GM21360 (cell line): ENCODE results near the gene MZT2B.
"Not testable (repeated sequence)": the region's sequence is repeated elsewhere in the genome, so short reads cannot be mapped to it uniquely, and the experiment has no call there.

Experiments
- ATAC-seq: cut with Tn5 transposase; IDR thresholded peaks from one replicate; pipeline ENCODE4 v1.9.1; 2021; ENCODE audit warnings: mild to moderate bottlenecking, moderate library complexity; ENCODE audit not compliant: unreplicated experiment

Gene MZT2B, protein sequence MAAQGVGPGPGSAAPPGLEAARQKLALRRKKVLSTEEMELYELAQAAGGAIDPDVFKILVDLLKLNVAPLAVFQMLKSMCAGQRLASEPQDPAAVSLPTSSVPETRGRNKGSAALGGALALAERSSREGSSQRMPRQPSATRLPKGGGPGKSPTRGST

DNA sequence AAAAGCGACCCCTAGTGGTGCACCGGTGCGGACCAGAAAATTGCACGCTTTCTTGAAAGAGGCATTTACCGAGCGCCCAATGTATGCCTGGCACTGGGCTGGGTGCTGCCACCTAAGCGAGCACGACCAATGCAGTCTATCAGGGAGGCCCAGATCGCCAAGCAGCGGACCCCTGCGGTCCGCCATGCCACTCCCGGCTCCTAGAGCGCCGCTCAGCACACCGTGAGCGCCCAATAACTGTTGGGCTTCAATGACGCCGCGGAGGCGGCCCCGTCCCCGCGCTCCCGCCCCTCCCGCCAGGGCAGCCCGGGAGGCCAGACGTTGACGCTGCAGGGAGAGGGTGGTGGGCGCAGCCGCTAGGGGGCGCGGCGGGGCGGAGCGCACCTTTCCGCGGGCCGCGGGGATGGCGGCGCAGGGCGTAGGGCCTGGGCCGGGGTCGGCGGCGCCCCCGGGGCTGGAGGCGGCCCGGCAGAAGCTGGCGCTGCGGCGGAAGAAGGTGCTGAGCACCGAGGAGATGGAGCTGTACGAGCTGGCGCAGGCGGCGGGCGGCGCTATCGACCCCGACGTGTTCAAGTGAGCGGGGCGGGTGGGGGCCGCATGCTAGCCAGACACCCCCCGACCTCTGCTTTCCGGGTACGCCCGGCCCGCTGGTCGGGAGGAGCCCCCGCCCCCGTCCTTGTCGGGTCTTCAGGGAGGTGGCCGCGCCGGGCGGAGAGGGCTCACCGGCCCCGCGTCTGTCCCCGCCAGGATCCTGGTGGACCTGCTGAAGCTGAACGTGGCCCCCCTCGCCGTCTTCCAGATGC lies at the start of gene MZT2B:
TSS of gene MZT2B (plus strand) at position 383 of the 803 bp plus-strand sequence. CDS start at position 404, 21 bp downstream.
- peak; percentile 83 for ATAC-seq

DNA sequence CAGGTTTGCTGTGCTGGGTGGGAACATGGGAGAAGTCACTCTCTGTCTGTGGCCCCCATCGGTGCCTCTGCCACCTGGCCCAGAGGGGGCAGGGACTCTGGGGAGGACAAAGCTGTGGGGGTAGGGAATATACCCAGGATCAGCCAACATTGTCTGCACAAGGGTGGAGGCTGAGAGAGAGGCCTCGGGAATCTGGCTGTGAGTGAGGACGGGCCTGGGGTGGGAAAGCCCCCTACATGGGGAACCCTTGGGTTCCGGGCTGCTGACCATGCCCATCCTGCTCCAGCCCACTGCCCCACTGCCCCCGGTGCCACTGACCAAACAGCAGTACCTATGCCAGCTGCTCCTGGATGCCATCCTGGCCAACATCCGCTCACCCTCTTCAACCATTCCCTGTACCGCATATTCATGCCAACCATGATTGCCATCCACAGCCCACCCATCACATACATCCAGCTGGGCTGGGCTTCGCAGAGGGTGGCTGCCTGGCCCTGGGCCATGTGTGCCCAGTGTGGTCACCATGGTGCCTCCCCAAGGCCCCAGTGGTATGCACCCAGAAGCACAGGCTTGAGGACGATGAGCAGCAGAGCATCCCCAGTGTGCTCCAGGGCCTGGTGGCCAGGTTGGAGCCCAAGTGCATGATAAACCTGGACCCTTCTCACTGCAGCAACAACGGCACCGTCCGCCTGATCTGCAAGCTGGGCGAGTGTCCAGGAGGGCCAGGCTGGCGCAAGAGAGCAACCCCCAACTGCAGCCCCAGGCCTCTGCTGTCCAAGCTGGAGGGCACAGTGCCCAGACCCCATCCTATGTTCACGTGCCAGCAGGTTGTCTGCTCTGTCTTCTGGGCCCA lies 46.1 kb upstream of the MZT2B start:
- ATAC-seq, result no peak

- not testable (repeated sequence) for ATAC-seq
Observed at GRCh38 chr2:130136546-130136945, 45.5 kb upstream of the MZT2B start.

DNA sequence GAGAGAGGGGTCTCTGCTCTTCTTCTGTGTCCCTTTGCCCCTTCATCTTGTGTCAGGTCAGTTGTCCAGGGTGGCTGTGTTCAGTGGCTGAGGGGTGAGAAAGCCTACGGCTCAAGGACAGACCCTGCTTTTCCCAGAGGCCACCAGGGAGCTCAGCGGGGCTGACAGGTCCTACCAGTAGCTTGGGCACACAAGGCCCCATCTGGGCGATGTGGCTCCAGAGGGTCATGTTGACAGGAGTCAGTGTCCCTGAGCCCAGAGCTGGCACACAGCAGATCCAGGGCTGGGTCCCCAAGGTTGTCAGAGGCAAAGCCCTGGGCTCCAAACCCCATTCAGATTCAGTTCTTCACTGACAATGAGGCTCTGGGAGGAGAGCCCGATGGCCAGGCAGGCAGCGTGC lies 44.9 kb upstream of the MZT2B start:
- ATAC-seq, result not testable (repeated sequence)

DNA sequence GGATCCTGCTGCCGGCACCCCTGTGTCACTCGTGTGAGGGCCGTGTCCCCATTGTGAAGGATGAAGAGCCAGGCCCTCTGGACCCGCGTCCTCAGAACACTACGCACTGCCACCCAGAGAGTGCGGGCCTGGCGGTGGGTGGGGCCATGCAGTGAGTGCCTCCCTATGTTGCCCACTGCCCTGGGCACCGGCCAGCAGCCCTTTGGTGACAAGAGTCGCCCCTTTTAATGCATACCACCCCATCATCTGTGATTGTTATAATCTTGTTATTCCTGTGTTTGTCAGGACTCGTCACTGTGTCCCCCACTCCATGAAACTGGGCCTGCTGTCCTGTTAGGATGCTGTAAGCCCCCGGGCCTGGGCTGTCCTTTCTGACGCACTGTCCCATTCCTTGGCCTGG lies 43.7 kb upstream of the MZT2B start:
- not testable (repeated sequence) for ATAC-seq

DNA sequence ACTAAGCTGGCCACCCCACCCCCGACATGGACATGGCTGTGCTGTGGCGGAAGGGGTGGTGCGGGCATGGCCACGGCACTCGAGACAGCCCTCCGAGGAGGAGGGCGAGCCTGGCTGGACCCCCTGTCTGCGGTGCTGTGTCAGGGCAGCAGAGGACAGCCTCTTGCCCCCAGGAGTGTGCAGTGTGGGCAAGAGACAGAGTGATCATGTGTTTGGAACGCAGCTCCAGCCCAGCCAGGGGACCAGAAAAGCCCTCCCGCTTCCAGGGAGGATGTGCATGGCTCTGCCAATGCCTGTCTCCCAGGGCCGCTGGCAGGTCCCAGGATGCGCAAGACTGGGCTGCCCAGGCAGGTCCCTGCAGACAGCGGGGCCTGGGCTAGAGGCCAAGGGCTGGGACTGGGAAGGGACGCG lies 43.2 kb upstream of the MZT2B start:
- ATAC-seq, result not testable (repeated sequence)

- ATAC-seq, result not testable (repeated sequence)
Observed at GRCh38 chr2:130139331-130140280, 42.5 kb upstream of the MZT2B start.

DNA sequence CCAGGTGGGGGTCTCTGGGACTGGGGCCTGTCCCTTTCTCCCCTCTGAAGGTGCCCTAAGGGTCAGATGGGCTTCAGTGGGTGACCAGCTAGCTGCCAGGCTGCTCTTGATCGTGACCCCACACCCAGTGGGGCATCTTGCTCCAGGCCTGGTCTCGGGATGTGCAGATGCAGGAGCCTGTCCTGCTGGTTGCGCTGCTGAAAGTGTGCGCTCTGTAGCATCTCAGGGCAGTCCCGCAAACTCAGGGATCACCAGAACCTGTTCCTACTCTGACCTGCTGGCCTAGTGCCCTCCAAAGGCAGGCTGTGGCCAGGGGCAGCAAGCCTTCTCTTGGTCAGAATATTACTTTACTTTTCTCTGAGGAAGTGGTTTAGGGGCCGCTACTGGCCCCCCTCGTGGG lies 41.5 kb upstream of the MZT2B start:
- ATAC-seq, result not testable (repeated sequence)

GRCh38 chr2:130141002-130141401 lies 41.1 kb upstream of the MZT2B start:
- ATAC-seq, result not testable (repeated sequence)

DNA sequence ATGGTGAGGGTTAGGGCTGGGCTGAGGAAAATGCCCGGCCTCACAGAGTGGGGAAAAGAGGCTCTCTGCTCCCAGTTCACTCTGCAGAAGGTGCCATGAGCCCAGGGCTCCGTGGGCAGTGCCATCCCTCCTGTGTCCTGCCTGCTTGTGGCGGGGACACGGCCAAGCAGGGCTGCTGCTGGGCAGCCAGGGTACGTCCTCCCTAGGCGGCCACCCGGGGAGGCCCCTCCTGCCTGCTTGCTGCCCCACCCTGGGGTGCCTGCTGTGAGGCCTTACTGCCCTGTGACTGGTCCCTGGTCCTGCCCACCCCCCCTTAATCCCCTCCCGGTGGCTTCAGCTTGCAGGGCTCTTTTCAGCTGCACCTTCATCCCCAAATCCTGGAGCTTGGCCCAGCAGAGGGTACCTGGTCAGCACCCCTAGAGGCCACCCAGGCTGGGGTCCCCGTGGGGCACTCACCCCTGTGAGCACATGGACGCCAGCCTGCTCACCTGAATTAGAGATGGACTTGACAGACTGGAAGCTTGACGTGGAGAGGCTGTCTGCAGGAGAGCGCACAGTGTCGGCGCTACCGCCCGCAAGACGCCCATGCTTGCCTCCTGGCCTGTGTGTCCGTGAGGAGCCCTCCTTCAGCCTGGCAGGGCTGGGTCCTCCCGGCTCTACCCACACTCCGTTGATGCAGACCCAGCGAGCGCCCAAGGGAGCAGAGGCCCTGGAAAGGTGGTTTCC lies 40.3 kb upstream of the MZT2B start:
- ATAC-seq, result not testable (repeated sequence)

DNA sequence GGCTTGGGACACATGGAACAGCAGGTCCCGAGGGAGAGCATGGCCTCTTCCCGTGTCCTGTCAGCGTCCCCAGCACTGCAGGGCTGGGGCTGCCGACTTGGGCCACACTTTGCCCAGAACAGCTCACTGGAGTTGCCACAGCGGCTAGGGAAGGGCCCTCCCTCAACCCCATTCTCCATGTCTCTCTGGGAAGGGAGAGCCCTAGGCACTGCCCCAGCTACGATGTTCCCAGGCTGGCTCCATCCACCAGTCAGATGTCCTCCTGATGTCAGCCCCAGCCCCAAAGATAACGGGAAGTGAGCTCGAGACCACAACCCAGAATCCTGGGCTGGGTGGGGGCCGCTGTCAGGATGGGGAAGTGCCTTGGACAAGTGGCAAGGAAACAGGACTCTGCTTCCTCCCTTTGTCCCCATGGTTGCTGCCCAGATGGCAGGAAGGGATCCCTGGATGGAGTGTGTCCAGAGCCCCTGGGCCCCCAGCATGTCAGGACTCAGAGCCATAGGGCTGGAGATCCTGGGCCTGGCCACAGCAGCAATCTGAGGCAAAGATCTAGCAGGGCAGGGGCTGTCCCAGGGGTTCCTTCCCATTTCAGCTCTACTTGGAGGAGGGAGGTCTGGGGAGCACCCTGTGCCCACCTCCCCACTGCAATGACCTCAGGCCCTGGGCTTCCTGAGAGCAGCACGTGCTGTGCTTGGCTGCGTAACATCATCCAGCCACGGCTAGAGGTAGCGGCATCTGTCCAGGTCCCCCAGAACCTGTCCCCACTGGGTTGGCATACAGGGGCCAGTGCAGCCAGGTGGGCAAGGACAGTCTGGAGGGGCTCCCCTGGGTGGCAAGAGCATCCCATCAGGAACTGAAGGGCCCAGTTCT lies 39.4 kb upstream of the MZT2B start:
- not testable (repeated sequence) for ATAC-seq

DNA sequence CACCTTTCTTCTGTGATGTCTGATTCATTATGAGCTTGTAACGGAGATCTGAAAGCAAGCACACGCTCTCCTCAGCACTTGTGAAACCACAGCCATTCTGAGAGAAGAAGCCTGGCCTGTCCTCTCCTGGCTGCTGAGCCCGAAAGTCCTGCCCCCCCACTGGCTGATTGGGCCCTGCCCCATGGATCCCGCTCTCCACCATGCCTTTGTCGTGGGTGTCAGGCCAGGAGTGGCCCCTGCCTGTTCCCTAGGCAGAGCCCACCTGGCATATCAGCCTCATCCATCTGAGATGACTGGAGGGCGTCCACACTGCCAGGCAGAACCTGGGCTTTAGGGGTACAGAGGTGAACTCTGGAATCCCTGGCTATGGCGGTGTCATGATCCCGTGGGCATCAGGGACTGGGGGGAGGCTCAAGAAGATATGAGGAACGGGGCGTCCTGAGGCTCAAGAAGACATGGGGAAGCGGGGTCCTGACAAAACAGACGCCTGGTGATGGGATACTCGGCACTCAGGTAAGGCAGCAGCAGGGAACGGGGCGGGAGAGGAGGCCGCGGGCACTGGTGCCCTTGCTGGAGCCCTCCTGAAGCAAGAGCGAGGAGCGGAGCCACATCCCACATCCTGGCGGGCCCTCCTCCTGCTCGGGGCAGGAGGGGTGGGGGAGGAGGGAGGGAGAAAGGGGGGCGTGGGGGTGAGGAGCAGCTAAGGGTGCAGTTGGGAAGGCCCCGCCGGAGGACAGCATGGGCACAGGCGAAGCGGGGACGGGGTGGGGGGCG lies 38.6 kb upstream of the MZT2B start:
- ATAC-seq, result not testable (repeated sequence)

- ATAC-seq, result peak; percentile 87
Observed at GRCh38 chr2:130145006-130145414, 37.1 kb upstream of the MZT2B start, which contains the start of gene CCDC74B. Gene CCDC74B, minus strand, starts transcription at chr2:130145112. Its CDS starts 116 bp downstream, at chr2:130144996.

DNA sequence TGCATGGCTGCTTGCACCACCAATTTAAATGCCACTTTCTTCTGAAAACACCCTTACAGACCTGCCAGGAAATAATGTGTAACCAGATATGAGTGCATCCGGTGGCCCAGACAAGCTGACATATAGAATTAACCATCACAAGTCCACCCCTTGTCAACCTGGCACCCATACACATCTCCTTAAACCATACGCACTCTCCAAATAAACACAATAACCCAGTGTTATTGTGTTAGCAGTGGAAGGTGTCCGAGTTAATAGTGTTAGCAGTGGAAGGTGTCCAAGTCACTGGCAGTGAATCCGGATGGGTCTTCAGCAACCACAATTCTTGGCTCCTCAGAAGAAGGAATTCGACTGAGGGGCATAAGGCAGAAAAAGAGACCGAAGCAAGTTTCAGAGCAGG lies 33.5 kb upstream of the MZT2B start:
- ATAC-seq, result not testable (repeated sequence)

DNA sequence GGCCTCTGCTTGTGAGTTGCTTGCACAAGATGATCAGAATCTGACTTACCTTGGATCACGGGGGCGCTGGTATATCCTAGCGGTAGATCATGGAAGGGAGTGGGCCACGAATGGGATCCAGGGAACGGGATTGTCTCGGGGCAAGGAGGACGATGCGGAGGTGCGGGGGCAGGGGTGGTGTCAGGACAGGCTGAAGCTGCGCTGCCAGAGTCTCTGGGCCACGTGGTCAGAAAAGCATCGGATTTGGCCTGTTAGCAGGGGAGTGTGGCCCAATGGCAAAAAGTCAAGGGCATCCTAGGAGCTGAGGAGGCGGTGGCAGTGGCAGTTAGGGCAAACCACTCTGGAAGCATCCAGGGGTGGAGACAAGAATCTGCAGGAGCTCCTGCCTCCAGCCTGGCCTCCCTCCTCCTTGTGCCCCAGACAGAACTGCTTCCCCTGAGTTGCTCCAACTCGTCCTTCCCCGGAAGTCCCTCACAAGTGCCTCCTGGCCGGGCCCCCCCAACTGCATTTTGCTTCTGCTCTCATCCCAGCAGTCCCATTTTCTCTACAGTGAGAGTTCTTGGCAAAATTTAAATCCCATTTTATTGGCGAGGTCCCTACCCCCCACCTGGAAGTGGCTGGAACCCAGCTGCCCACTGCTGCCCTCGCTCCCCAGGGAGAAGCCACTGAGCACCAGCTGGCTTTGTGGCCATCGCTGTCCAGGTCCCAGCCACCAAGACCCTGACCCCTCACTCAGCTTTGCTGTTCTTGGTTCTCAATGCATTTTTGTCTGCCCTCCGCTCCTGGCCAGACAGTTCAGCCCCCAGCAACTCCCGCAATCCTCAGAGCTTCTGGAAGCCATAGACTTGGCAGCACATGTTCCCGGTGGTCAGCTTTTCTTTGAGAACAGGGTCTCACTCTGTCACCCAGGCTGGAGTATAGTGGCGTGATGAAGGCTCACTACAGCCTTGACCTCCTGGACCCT lies 31.6 kb upstream of the MZT2B start:
- ATAC-seq, result no peak

DNA sequence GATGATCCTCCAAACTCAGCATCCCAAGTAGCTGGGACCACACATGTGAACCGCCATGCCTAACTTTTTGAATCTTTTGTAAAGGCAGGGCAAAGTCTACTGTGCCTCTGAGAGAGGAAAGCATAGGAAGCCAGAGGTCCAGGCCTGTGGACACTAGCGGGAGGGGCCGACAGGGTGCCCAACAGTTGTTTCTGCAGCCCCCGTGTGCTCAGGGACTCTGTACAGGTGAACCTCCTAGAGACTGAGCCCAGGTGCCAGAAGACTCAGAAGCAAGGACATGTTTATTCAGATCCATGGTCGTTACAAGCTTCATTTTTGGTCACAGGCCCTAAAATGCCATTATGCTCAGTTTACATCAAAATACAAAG lies 30.9 kb upstream of the MZT2B start:
- ATAC-seq, result not testable (repeated sequence)
